HG03039 (cell line): ENCODE results near the gene PFN4.
"Not testable (repeated sequence)": the region's sequence is repeated elsewhere in the genome, so short reads cannot be mapped to it uniquely, and the experiment has no call there.

Source experiments
- ATAC-seq: cut with Tn5 transposase; IDR thresholded peaks from one replicate; pipeline ENCODE4 v1.9.1; 2021; ENCODE audit warnings: mild to moderate bottlenecking, moderate library complexity; ENCODE audit not compliant: unreplicated experiment

The PFN4 gene, protein sequence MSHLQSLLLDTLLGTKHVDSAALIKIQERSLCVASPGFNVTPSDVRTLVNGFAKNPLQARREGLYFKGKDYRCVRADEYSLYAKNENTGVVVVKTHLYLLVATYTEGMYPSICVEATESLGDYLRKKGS

DNA sequence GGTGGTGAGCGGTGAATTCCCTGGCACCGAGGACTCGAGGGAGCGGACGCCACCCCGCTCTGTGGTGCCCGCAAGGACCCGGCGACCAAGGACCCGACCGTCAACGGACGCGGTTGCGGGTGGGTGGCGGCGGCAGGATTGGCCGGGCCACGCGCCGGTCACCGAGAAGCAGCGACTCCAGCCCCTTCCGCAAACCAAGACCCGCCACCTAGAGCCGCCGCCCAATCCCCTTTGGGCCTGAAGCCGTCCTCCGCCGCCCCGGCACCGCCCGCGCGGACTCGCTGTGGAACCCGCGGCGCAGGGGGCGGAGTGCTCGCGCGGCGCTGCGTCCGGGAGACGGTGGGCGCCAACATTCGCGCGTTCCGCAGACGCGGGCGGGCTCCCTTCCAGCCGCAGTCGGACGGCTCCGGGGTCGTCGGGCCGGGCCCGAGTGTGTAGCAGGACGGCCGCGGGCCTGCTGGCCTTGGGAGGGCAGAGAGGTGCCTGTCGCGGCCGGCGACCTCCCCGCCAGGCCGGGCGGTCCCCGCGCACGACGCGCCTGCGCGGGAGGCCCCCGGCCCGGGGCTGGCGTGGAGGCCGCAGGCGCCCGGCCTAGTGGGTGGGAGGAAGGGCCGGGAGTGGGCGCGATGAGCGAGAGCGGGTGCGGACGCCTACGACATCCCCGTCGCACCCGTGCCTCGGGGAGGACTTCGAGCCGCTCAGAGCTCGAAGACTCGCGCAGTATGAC is at the start of gene PFN4, which contains the start of gene FAM228B:
PFN4 (minus strand) TSS at position 140 of the 727 bp plus-strand sequence. CDS start 799 bp downstream, outside the sequence.
FAM228B (plus strand) TSS at position 275 of the 727 bp plus-strand sequence. CDS start 893 bp downstream, outside the sequence.
- ATAC-seq = peak; percentile 86

DNA sequence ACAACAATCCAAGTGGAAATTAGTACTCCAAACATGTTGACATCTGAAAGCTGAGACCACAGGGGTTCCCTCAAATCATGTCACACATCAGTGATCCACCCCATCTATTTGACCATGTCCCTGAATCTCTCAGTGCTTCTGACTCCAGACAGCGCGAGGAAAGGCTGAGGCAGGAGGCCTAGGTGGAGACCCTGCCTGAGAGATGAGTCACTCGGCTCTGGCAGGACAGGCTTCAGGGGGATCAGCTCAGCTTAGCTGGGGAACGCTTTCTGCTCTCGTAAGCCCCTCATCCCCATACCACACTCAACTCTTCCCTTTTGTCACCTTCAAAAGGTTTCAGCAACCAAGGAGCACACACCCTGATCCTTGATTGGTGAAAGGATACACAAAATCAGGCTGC is 45.9 kb upstream of the PFN4 start:
- ATAC-seq = no peak

DNA sequence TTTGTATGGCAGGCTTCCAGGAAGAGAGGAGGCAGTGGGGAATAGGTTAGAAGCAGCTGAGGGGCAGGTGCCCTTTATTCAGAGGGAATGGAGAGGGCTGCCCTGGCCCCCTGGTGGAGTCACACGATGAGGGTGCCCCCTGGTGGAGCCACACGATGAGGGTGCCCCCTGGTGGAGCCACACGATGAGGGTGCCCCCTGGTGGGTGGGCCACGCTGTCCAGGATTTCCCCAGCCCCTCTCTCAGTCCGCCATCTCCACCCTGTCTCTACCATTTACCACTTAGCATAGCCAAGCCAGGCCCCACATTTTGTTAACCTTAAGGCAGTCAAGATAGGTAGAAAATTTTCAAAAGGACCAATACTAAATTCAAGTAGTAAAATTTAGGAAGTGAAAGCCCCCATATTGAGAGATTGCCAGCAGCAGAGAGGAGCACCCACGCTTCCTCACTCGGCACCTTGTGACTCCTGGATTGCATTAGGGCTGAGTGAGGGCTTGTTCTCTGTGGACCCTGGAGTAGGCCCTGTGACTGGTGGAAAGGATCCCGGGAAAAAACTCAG is 41.4 kb upstream of the PFN4 start:
- peak; percentile 63 for ATAC-seq

DNA sequence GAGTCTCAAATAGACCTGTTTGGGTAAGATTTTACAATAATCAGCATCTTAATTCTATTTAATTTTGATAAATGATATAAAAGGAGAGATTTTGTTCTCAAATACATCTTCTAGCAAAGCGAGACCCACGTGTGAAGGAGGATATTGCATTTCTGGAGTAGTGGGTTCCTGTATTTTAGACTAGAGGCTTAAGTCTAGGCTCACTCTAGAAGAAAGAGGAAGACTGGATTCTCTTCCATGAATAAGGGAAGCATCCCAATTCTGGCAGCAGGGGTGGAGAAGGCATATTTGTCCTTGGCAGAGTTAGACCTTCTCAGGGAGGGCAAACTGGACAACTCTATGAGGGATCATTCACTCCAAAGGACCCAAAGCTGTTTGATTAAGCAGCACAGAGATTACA is 40.5 kb upstream of the PFN4 start:
- no peak for ATAC-seq

DNA sequence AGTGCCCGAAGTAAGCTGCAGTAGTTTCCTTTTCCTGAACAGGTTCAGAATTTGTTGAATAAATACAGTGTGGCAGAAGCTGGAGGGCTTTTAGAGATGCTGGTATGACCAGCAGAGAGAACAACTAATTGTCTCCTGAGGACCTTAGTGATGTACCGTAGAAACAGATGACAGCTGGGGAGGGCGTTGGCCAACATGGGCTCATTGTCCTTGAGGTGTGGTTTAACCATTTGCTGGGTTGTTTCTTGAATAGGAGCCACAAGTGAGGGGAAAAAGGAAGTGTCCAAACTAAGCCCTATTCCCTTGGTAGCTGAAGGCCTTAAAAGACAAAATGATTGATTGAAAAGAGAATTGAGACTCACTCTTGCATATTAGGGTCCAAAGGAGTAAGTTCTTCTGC is 40.1 kb upstream of the PFN4 start:
- ATAC-seq = no peak

DNA sequence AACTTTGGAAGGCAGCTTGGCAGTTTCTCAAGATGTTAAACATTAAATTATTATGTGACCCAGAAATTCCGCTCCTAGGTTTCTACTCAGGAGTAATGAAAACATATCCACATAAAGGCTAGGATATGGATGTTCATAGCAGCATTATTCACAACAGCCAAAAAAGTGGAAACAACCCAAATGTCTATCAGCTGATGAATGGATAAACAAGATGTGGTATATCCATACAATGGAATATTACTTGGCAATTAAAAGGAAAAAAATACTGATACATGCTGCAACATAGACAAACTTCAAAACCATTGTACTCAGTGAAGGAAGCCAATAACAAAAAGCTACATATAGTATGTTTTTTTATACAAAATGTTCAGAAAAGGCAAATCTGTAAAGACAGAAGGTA is 39.4 kb upstream of the PFN4 start:
- no peak for ATAC-seq

DNA sequence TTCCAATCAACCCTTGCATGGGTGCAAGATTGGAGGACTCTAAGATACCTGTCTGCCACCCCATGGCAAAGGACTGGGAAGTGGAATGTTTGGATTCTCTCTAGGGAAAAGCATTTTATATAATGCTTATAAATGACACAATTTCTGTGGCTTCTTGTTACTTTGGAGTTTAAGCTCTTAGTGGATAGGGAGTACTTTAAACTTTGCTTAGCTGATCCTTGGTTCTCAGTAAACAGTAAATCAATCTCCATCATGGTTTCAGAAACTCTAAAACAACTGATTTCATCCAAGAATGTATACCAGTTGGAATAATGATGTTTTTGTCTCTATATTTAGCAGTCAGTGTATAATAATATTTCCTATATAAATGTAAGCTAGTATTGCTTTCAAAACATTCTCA is 37.6 kb upstream of the PFN4 start:
- ATAC-seq = no peak

DNA sequence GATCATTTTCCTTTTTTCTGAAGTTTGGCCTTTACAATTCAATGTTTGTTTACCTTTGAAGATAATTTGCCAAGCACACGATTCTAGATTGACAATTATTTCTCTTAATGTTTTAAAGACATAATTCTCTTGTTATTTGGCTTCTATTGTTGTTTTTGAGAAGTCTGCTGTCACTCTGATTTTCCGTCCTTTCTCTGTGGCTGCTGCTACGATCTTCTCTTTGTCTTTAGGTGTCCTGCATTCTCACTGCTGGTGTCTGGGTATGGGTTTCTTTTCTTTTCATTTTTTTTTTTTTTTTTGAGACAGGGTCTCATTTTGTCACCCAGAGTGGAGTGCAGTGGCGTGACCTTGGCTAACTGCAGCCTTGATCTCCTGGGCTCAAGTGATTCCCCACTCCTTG is 36.6 kb upstream of the PFN4 start:
- no peak for ATAC-seq

DNA sequence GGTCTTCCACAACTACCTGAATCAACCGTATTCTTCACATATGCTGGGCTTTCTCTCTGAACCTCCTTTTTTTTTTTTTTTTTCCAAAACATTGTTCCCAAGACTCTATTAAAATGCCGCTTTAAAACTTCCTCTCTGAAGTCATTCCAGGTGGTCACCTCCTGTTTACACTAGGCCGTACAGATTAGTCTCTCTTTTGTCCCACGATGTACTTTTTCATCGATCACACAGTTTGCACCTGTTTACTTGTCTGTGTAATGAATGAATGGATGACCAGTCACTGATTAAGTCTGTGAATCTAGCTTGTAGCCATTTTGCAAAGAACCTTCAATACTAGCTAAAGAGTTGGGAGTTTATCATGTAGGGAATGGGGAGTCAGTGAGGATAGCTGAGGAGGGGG is 35.0 kb upstream of the PFN4 start:
- no peak for ATAC-seq

DNA sequence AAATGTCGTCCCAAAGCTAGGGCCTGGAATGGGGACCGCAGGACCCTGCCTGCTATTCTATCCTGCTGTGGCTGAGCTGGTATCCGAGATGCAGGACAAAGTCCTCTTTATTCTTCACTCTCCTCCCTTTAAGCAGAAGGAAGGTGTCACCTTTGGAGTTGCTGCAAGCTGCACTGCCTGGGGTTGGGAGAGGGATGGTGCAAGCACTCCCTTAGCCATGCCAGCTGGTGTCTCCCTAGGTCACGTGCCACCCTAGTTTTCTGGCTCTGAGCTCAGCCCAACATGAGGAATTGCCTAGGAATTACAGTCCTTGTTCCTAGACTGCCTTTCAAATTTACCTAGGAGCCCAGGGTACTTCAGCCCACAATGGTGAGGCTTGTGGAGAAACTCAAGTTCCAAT is 30.3 kb upstream of the PFN4 start:
- ATAC-seq = no peak

DNA sequence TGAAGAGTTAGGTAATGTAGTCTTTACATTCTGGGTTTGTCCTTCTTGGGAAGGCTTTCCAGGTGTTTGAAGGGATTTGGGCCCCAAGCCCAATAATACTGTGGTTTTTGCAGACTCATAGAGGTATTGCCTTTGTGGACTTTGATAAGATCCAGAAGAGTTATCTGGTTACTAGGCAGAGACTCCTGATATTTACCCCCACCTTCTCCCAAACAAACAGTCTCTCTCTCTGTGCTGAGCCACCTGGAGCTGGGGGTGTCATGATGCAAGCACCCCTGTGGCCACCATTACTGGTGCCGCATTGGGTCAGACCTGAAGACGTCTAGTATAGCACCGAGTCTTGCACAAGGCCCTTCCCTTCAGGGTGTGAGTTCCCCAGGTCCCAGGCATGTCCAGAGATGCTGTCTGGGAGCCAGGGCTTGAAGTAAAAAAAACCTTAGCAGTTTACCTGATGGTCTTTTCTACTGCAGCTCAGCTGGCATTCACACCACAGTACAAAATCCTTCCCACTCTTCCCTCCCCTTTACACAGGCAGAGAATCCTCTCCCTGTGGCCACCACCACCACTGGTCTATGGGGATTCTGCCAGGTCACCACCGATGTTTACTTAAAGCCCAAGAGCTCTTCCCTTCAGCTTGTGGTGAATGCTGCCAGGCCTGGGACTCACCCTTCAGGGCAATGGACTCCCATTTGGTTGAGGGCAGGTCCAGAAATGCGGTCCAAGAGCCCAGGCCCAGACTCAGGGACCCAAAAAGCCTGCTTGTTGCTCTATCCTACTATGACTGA is 29.5 kb upstream of the PFN4 start:
- ATAC-seq = no peak

DNA sequence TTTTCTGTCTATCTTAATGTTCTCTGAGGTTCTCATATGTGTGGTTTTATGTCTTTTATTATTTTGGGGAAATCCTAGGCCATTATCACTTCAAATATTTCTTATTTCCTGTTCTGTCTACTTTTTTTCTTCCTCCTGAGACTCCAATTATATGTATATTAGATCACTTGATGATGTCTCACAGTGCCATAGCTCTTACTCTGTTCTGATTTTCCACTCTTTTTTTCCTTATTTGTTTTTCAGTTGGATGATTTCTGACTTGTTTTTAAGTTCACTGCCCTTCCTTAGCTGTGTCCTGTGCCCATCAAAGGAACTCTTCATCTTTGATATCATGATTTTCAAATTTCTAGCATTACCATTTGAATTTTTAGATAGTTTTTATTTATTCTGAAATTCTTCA is 24.2 kb upstream of the PFN4 start:
- ATAC-seq = no peak

DNA sequence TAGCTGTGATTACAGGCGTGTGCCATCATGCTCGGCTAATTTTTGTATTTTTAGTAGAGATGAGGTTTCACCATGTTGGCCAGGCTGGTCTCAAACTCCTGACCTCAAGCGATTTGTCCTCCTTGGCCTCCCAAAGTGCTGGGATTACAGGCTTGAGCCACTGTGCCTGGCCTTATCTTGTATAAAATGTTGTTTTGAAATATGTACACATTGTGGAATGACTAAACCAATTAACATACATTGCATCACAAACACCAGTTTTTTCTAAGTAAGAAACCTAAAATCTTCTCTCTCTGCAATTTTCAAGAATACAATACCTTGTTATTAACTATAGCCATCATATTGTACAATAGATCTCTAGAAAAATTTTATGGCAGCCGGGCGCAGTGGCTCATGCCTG is 17.2 kb upstream of the PFN4 start:
- not testable (repeated sequence) for ATAC-seq

DNA sequence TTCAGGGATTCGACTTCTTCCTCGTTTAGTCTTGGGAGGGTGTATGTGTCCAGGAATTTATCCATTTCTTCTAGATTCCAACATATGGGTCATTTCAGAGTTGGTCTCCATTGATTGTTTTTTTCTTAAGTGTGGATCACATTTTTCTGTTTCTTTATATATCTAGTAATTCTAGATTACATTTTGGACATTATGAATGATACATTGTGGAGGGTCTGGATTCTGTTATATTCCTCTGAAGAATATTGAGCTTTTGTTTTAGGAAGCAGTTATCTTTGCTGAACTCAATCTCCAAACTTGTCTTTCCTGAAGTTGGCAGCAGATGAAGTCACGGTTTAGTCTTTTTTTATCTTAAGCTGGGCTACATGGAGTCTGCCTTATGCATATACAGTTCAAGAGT is 9.4 kb upstream of the PFN4 start:
- ATAC-seq = no peak

DNA sequence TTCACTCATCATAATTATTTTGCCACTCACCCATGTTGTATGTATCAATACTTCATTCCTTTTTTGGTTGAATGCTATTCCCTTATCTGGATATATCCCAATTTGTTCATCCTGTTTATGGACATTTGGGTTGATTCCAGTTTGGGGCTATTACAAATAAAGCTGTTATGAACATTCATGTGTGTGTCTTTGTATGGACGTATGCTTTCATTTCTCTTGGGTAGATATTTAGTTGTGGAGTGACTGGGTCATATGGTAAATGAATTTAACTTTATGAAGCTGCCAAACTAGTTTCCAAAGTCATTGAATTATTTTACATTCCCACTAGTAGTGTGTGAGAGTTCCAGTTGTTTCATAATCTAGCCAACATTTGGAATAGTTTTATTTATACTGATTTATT is 2.8 kb upstream of the PFN4 start:
- no peak for ATAC-seq

DNA sequence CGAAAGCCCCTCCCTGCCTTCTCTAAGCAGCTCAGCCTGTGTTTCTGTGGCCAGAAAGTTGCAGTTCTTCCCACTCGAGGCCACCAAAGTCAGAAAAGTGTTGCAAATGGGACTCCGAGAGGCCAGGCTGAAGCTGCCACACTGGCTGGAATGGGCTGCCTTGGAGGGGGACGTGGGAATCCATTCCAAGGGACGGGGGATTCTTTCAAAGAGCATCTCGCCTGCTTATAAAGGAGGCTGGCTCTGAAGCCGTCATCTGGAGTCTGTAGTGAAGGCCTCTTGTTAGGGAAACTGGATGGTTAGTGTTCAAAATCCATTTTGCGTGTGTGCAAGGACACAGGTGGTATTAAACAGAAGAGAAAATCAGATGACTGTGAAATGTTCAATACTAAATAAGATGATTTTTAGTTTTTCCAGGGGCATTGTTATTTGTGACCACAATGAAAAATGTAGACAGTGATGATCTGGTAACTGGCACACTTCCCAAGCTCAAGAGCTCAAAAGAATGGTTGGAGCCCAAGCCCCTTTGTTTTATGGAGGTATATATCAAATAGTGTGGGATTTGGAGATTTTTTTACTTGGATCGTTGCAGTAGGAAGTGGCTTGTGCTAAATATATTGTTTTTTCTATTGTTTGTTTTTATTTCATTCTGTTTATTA is 917 bp upstream of the PFN4 start:
- ATAC-seq = no peak

DNA sequence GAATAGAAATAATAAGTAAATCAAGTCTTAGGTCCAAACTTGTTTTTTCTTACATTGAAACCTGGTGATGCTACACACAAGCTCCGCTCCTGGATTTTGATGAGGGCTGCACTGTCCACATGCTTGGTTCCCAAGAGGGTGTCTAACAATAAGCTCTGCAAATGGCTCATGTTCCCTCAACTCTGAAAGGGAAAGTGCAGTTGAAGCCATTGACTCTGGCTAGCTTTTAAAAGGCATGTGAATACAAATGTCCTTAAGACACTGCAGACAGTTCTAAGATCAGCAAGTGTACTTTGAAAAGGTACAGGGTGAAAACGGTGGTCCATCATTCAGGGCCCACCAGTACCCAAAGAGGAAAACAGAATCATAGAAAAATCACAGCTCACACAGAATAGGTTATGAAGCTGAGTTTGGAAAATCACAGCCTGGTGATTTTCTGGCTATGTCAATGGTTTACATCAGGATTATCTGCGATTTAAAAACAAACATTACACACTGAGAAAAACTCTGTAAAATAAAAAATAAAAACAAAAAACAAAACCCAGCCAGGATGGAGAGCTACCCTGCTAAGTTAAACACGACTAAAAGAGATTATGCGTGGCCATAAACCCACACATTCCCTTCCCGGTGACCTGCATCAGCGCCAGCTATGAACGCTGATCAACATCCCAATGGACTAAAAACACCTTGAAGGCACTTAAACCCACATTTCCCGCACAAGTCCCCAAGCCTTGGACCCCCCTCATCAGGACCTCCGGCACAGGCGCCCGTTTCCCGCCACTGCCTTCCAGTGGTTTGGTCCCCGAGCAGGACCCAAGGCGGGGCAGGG is 554 bp downstream of the PFN4 start:
- ATAC-seq = no peak

DNA sequence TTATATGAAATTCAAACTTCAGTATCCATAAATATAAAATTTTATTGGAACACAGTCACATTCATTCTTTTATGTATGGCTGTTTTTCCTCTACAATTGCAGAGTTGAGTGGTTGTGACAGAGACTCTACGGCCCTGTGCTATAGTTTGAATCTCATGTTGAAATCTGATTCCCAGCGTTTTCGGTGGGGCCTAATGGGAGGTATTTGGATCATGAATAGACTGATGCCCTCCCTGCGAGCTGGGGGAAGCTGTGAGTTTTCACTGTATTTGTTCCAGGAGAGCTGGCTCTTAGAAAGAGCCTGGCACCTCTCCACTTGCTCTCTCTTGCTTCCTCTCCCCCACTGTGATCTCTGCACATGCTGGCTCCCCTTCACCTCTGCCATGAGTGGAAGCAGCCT is 1.7 kb downstream of the PFN4 start:
- ATAC-seq = no peak

DNA sequence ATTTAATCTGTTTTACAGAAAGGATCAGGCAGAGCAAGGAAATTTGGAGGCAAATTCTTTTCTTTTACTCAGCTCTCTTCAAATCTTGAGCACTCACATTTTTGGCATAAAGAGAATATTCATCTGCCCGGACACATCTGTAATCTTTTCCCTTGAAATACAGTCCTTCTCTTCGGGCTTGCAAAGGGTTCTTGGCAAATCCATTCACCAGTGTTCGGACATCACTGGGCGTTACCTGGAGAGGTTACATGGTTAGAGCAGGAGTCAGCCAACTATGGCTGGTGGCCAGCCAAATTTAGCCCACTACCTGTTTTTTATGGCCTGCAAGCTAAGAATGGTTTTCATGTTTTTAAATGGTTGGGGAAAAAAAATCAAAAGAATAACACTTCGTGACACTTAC is 2.1 kb downstream of the PFN4 start:
- ATAC-seq = no peak

DNA sequence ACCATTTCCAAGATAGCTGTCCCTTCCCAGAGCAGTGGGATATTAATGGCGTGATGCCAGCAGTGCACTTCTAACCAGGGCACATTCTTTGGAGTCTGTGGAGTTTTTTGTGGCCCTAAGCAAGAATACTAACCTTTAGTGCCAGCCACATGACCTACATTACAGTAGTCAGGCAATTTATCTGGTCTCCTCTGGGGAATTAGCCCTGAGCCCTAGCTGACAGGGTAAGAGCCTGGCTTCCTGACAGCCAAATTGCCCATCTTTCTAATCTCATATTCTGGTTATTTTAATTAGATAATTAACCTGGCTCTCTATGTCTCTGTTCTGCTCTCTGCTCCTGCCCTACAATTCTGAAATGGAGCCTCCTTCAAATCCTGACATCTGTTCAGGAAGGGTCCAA is 5.2 kb downstream of the PFN4 start:
- ATAC-seq = no peak
